Measurements from ENCODE around the gene TMEM214.
A peak's percentile ranks its signal among the peaks of the same experiment; 100 is the strongest.

Gene TMEM214

DNA sequence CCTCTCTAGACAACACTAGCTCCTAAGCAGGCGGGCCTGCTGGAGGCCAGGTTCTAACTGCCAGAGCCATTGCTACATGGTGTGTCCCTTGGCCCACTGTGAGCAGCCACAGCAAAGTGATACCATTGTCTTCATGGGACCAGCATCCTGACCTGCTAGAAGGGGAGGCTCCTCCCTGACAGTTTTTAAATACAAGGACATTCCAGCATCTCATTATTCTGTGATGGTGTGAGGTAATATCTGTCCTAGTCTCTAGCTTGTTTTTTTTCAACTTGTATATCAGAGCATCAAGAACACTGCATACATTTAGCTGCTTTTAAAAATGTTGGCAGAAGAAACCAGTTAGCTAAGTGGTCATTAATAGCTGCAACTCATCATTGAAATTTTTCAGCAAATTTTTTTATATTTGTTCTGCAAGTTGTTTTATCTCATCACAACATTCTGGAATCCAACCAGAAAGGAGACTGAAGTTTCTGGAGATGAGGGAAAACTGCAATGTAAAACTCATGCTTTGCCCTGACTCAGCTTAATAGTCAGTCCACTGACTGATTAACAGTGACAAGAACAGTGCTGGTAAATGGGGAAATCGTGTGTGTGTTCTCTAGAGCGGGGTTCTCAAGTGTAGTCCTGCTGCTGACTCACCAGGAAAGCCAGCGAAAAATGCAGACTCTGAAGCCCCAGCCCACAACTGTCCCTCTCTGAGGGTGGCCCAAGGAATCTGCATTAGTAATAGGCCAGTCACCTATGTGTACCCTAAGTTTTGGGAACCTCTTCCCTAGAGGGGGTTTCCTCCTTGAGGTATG is 44.5 kb upstream of the TMEM214 start:
- Histone ChIP-seq H3K4me3 (ENCODE audit: low read depth, low read length) (no peak overlapping the region), H3K9ac (no peak overlapping the region), H3K27ac (peak overlapping the region; percentile 63), H3K79me2 (peaks cover 51% of the 10 kb centered on the region), H2AFZ (no peak overlapping the region), H3K36me3 (ENCODE audit: control insufficient read depth, insufficient read depth, low read length) (no peaks in the 10 kb centered on the region), H3K9me3 (ENCODE audit: control insufficient read depth, low read length) (no peaks in the 10 kb centered on the region), H3K4me2 (ENCODE audit: low read length) (no peak overlapping the region), H3K4me1 (peaks cover 22% of the 10 kb centered on the region), H3K27me3 (ENCODE audit: control insufficient read depth, insufficient read depth, low read length) (no peaks in the 10 kb centered on the region)
- TF ChIP-seq CTCF (IDR thresholded peaks at IDR 0.05), result no peak

DNA sequence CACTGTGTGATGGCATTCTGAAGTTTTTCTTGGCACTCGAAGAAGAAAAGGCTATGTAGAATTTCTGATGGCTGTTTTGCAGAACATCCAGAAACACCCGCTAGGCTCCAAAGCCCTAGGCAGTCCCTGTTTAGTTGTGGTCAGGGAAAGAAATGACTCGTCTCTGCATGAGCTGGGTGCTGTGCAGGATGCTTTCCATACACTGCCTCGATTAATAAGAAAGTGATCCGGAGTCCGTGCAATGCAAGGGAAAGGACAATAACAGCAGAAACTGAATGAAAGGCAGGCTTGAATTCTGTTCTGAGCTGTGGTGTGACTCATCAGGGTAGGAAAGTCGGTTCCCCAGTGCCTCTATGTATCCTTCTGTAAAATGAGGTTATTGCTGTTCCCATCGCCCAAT is 43.6 kb upstream of the TMEM214 start:
- H3K27me3 ChIP-seq (ENCODE audit: control insufficient read depth, insufficient read depth, low read length), result no peaks in the 10 kb centered on the region
- no peaks in the 10 kb centered on the region for H3K9me3 ChIP-seq (ENCODE audit: control insufficient read depth, low read length)
- H3K9ac ChIP-seq, result no peak overlapping the region
- no peak overlapping the region for H2AFZ ChIP-seq
- TF ChIP-seq CTCF (IDR thresholded peaks at IDR 0.05), result no peak
- H3K79me2 ChIP-seq, result peaks cover 47% of the 10 kb centered on the region
- H3K4me3 ChIP-seq (ENCODE audit: low read depth, low read length), result no peak overlapping the region
- H3K27ac ChIP-seq, result peak overlapping the region; percentile 63
- H3K36me3 ChIP-seq (ENCODE audit: control insufficient read depth, insufficient read depth, low read length), result no peaks in the 10 kb centered on the region
- no peak overlapping the region for H3K4me2 ChIP-seq (ENCODE audit: low read length)
- peaks cover 30% of the 10 kb centered on the region for H3K4me1 ChIP-seq

GRCh38 chr2:26991717-26992116 is 41.0 kb upstream of the TMEM214 start:
- H2AFZ ChIP-seq, result no peak overlapping the region
- no peak for TF ChIP-seq CTCF (IDR thresholded peaks at IDR 0.05)
- peaks cover 27% of the 10 kb centered on the region for H3K79me2 ChIP-seq
- no peak overlapping the region for H3K27ac ChIP-seq
- peaks cover 33% of the 10 kb centered on the region for H3K4me1 ChIP-seq
- H3K36me3 ChIP-seq (ENCODE audit: control insufficient read depth, insufficient read depth, low read length), result no peaks in the 10 kb centered on the region
- no peak overlapping the region for H3K4me3 ChIP-seq (ENCODE audit: low read depth, low read length)
- H3K4me2 ChIP-seq (ENCODE audit: low read length), result no peak overlapping the region
- no peaks in the 10 kb centered on the region for H3K9me3 ChIP-seq (ENCODE audit: control insufficient read depth, low read length)
- no peak overlapping the region for H3K9ac ChIP-seq
- no peaks in the 10 kb centered on the region for H3K27me3 ChIP-seq (ENCODE audit: control insufficient read depth, insufficient read depth, low read length)

DNA sequence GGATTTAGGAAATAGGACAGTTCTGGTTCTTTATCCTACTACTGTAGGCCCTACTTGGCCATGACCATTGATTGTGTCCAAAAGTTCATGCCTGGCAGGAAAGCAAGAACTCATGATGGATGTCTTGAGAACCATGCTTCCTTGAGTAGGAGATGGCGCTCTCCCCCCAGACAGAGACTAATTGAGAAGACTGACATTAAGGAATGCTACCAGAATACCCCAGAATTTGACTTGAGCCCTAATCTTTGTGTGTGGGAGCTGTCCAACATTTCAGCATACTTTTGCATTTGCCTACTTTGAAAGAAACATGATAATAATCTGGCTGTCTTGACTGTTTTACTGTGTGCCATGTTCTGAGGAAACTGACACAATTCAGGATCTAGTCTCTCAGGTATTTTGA is 39.0 kb upstream of the TMEM214 start:
- H2AFZ ChIP-seq, result no peak overlapping the region
- no peak overlapping the region for H3K4me2 ChIP-seq (ENCODE audit: low read length)
- no peaks in the 10 kb centered on the region for H3K27me3 ChIP-seq (ENCODE audit: control insufficient read depth, insufficient read depth, low read length)
- H3K9me3 ChIP-seq (ENCODE audit: control insufficient read depth, low read length), result no peaks in the 10 kb centered on the region
- peaks cover 20% of the 10 kb centered on the region for H3K4me1 ChIP-seq
- H3K27ac ChIP-seq, result no peak overlapping the region
- H3K9ac ChIP-seq, result no peak overlapping the region
- H3K4me3 ChIP-seq (ENCODE audit: low read depth, low read length), result no peak overlapping the region
- no peak for TF ChIP-seq CTCF (IDR thresholded peaks at IDR 0.05)
- H3K36me3 ChIP-seq (ENCODE audit: control insufficient read depth, insufficient read depth, low read length), result no peaks in the 10 kb centered on the region
- H3K79me2 ChIP-seq, result peaks cover 38% of the 10 kb centered on the region

- Histone ChIP-seq H3K4me1 (peaks cover 15% of the 10 kb centered on the region), H3K9me3 (ENCODE audit: control insufficient read depth, low read length) (no peaks in the 10 kb centered on the region), H3K27me3 (ENCODE audit: control insufficient read depth, insufficient read depth, low read length) (no peaks in the 10 kb centered on the region), H3K79me2 (peaks cover 36% of the 10 kb centered on the region), H3K9ac (no peak overlapping the region), H3K27ac (no peak overlapping the region), H3K4me3 (ENCODE audit: low read depth, low read length) (no peak overlapping the region), H3K36me3 (ENCODE audit: control insufficient read depth, insufficient read depth, low read length) (no peaks in the 10 kb centered on the region), H3K4me2 (ENCODE audit: low read length) (no peak overlapping the region), H2AFZ (no peak overlapping the region)
- no peak for TF ChIP-seq CTCF (IDR thresholded peaks at IDR 0.05)
Measured at GRCh38 chr2:26994983-26995382, 37.8 kb upstream of the TMEM214 start.

Data from parathyroid adenoma (tissue), 2 donors.